Activated naive CD4-positive, alpha-beta T cell treated with anti-CD3 and anti-CD28 coated beads for 36 hours (primary cell): ENCODE results near the gene DAW1. TPM values are rescaled to one million over a fixed set of nuclear protein-coding genes. Genes with fewer than 3 reads are reported as not detected.
A peak's percentile ranks its signal among the peaks of the same experiment; 100 is the strongest.
"Not testable (repeated sequence)": the region's sequence is repeated elsewhere in the genome, so short reads cannot be mapped to it uniquely, and the experiment has no call there.

Experiments used
- CTCF ChIA-PET: fragments of 350-600 bp; sonication (Branson Sonifier 250); formaldehyde crosslinking; loops from one replicate; lab custom pipeline; 2021; ENCODE audit warnings: antibody characterized with exemption; lab: Charles Lee
- DNase-seq: peaks from one replicate; pipeline ENCODE4 v3.0.0-alpha.2; 2020
- H3K27ac Mint-ChIP-seq: one replicate; pipeline ENCODE4 v1.8.0; 2021; ENCODE audit warnings: mild to moderate bottlenecking, mixed read lengths
- H3K27me3 Mint-ChIP-seq: one replicate; pipeline ENCODE4 v1.8.0; 2021; ENCODE audit warnings: low read depth, mixed read lengths
- H3K36me3 Mint-ChIP-seq: one replicate; pipeline ENCODE4 v1.8.0; 2021; ENCODE audit warnings: low read depth, mixed read lengths
- H3K4me1 Mint-ChIP-seq: one replicate; pipeline ENCODE4 v1.8.0; 2021; ENCODE audit warnings: low read depth, mixed read lengths
- H3K4me3 Mint-ChIP-seq: one replicate; pipeline ENCODE4 v1.8.0; 2021; ENCODE audit warnings: mild to moderate bottlenecking, moderate library complexity, mixed read lengths
- H3K9me3 Mint-ChIP-seq: one replicate; pipeline ENCODE4 v1.8.0; 2021; ENCODE audit warnings: mixed read lengths
- intact Hi-C: fragments of 100-400 bp; cut with micrococcal nuclease; formaldehyde crosslinking; loops from one replicate; pipeline ENCODE4 v1.15.1; 2023
- total RNA-seq, 2 experiments: library from RNA; stranded (reverse); gene quantifications; one replicate each; pipeline ENCODE4 v1.2.3, GENCODE V29; 2021

Gene DAW1
- total RNA-seq, 2 experiments from 2014 or later: not detected

DNA sequence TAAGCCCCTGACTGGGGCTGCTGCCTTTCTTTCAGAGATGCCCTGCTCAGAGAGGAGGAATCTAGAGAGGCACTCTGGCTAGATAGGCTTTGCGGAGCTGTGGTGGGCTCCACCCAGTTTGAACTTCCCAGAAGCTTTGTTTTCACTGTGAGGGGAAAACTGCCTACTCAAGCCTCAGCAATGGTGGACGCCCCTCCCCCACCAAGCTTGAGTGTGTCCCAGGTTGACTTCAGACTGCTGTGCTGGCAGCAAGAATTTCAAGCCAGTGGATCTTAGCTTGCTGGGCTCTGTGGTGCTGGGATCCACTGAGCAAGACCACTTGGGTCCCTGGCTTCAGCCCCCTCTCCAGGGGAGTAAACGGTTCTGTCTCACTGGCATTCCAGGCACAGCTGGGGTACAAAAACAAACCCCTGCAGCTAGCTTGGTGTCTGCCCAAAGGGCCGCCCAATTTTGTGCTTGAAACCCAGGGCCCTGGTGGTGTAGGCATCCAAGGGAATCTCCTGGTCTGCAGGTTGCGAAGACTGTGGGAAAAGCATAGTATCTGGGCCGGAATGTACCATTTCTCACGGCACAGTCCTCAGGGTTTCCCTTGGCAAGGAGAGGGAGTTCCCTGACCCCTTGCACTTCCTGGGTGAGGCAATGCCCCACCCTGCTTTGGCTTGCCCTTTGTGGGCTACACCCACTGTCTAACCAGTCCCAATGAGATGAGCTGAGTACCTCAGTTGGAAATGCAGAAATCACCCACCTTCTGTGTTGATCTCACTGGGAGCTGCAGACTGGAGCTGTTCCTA is 31.9 kb upstream of the DAW1 start:
- DNase-seq, H3K27ac Mint-ChIP-seq, intact Hi-C loops, H3K36me3 Mint-ChIP-seq, H3K4me1 Mint-ChIP-seq, H3K4me3 Mint-ChIP-seq, H3K9me3 Mint-ChIP-seq, CTCF ChIA-PET: not testable (repeated sequence)
- H3K27me3 Mint-ChIP-seq: peaks cover 17% of the 10 kb centered on the region

- CTCF ChIA-PET: interaction anchor here (0.8 to 1.1 kb wide), 2 partner anchors 16 to 81 kb away, joined by 3 read pairs; no protein-coding TSS in a partner anchor
- no peak for DNase-seq
- intact Hi-C loops: no loop called here
- peaks cover 12% of the 10 kb centered on the region for H3K4me1 Mint-ChIP-seq
- no peak overlapping the region for H3K27ac Mint-ChIP-seq
- no peaks in the 10 kb centered on the region for H3K36me3 Mint-ChIP-seq
- no peaks in the 10 kb centered on the region for H3K9me3 Mint-ChIP-seq
- H3K4me3 Mint-ChIP-seq: no peak overlapping the region
- H3K27me3 Mint-ChIP-seq: peaks cover 8% of the 10 kb centered on the region
Measured at GRCh38 chr2:227846831-227847230, 24.6 kb upstream of the DAW1 start.

DNA sequence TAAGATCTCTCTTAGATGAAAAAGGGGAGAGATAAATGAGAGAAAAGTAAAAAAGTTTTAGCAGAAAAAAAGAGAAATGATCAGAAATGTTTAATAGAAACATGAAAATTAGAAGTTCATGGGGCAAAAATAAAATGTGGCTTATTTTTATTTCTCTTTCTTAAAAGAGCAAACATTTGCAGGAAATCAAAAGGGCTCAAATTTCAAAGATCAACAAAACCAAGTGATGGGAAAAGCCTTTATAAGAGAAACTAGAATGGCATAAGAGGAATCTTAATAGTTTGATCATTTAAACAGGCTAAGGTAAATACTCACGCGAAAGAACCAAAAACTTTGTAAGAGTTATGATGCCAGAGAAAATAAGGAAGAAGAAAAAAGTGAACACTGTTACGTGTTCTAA is 23.3 kb upstream of the DAW1 start:
- CTCF ChIA-PET: no interaction called here
- DNase-seq: no peak
- Mint-ChIP-seq H3K4me3 (no peak overlapping the region), H3K36me3 (no peaks in the 10 kb centered on the region), H3K27ac (peak overlapping the region; percentile 25), H3K4me1 (peaks cover 12% of the 10 kb centered on the region), H3K27me3 (peaks cover 7% of the 10 kb centered on the region), H3K9me3 (no peaks in the 10 kb centered on the region)
- intact Hi-C loops: loop anchor here (1.0 kb wide), 2 partner anchors 22 to 30 kb away; no protein-coding TSS in a partner anchor

- no peaks in the 10 kb centered on the region for H3K36me3 Mint-ChIP-seq
- H3K9me3 Mint-ChIP-seq: no peaks in the 10 kb centered on the region
- intact Hi-C loops: loop anchor here (1.0 kb wide), 2 partner anchors 22 to 30 kb away; no protein-coding TSS in a partner anchor
- peaks cover 12% of the 10 kb centered on the region for H3K4me1 Mint-ChIP-seq
- no peak for DNase-seq
- no peak overlapping the region for H3K4me3 Mint-ChIP-seq
- CTCF ChIA-PET: no interaction called here
- H3K27ac Mint-ChIP-seq: peak overlapping the region; percentile 37
- H3K27me3 Mint-ChIP-seq: peaks cover 7% of the 10 kb centered on the region
Measured at GRCh38 chr2:227848586-227848985, 22.8 kb upstream of the DAW1 start.

DNA sequence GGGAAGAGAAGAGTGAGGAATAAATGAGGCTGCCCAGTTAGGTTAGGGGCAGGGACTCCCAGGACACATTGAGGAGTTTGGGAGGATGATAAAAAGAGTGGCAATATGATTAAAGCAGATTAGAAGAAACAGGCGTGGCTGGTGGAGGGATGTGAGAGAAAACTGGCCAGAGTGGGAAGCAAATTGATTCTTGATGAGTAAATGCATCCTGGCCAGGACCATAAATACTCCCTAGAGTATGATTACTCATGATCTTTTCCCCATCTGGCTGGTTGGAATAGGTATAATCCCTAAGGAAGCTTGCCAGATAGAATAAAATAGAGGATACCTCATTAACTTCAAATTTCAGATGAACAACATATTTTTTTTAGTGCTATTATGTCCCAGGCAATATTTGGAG is 21.5 kb upstream of the DAW1 start:
- Mint-ChIP-seq H3K4me3 (no peak overlapping the region), H3K36me3 (no peaks in the 10 kb centered on the region), H3K27ac (no peak overlapping the region), H3K4me1 (peaks cover 12% of the 10 kb centered on the region), H3K27me3 (peaks cover 7% of the 10 kb centered on the region), H3K9me3 (no peaks in the 10 kb centered on the region)
- CTCF ChIA-PET: no interaction called here
- no peak for DNase-seq
- intact Hi-C loops: no loop called here

- no peaks in the 10 kb centered on the region for H3K36me3 Mint-ChIP-seq
- peaks cover 3% of the 10 kb centered on the region for H3K4me1 Mint-ChIP-seq
- CTCF ChIA-PET: no interaction called here
- intact Hi-C loops: no loop called here
- no peaks in the 10 kb centered on the region for H3K9me3 Mint-ChIP-seq
- H3K27me3 Mint-ChIP-seq: peaks cover 5% of the 10 kb centered on the region
- DNase-seq: no peak
- no peak overlapping the region for H3K27ac Mint-ChIP-seq
- no peak overlapping the region for H3K4me3 Mint-ChIP-seq
Measured at GRCh38 chr2:227853204-227853629, 18.2 kb upstream of the DAW1 start.

DNA sequence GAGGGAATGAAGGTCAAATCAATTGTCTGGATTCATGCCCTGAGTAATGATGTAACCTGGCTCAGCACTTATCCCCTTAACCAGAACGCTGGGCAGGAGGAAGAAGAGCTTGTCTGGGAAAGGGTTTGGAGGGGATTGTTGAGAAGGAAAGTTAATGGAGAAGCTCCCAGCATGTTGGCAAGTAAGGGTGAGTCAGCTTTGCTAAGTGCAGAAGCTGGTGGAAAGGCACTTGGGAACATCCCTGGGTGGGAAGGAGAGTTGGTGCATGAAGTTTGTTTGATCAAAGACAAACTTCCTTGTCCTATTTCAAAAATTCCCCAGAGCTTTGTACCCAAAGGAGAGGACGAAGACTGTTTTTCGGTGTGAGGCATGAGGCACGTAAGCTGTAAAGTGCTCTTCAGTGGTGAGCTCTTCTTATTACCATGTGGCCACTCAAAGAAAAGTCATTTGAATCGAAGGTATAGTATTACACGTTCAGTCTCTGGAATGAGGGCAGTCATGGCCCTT is 17.6 kb upstream of the DAW1 start:
- intact Hi-C loops: no loop called here
- DNase-seq: no peak
- Mint-ChIP-seq H3K27me3 (peaks cover 5% of the 10 kb centered on the region), H3K9me3 (no peaks in the 10 kb centered on the region), H3K4me3 (no peak overlapping the region), H3K4me1 (no peaks in the 10 kb centered on the region), H3K27ac (no peak overlapping the region), H3K36me3 (no peaks in the 10 kb centered on the region)
- CTCF ChIA-PET: interaction anchor here (1.0 kb wide), 2 partner anchors 9 to 196 kb away, joined by 3 to 4 read pairs; no protein-coding TSS in a partner anchor

GRCh38 chr2:227855440-227855839 is 16.0 kb upstream of the DAW1 start:
- Mint-ChIP-seq H3K4me3 (no peak overlapping the region), H3K4me1 (no peaks in the 10 kb centered on the region), H3K9me3 (no peaks in the 10 kb centered on the region), H3K27ac (no peak overlapping the region), H3K36me3 (no peaks in the 10 kb centered on the region), H3K27me3 (peaks cover 5% of the 10 kb centered on the region)
- CTCF ChIA-PET: no interaction called here
- DNase-seq: no peak
- intact Hi-C loops: no loop called here

GRCh38 chr2:227856697-227857096 is 14.7 kb upstream of the DAW1 start:
- DNase-seq: no peak
- Mint-ChIP-seq H3K27ac (no peak overlapping the region), H3K4me3 (no peak overlapping the region), H3K4me1 (peaks cover 2% of the 10 kb centered on the region), H3K36me3 (no peaks in the 10 kb centered on the region), H3K9me3 (no peaks in the 10 kb centered on the region), H3K27me3 (peaks cover 2% of the 10 kb centered on the region)
- CTCF ChIA-PET: interaction anchor here (0.5 to 1.2 kb wide), 4 partner anchors 10 to 723 kb away, joined by 3 to 6 read pairs (median 4); no protein-coding TSS in a partner anchor
- intact Hi-C loops: no loop called here

GRCh38 chr2:227860221-227860641 is 11.2 kb upstream of the DAW1 start:
- Mint-ChIP-seq H3K9me3 (no peaks in the 10 kb centered on the region), H3K4me1 (peaks cover 2% of the 10 kb centered on the region), H3K4me3 (no peak overlapping the region), H3K27ac (no peak overlapping the region), H3K27me3 (no peaks in the 10 kb centered on the region), H3K36me3 (no peaks in the 10 kb centered on the region)
- no peak for DNase-seq
- CTCF ChIA-PET: interaction anchor here (1.1 to 4.1 kb wide), 5 partner anchors 11 to 202 kb away, joined by 3 to 22 read pairs (median 5); partner anchors contain the start of gene DAW1
- intact Hi-C loops: loop anchor here (5.0 kb wide), 2 partner anchors 378 to 453 kb away; no protein-coding TSS in a partner anchor

DNA sequence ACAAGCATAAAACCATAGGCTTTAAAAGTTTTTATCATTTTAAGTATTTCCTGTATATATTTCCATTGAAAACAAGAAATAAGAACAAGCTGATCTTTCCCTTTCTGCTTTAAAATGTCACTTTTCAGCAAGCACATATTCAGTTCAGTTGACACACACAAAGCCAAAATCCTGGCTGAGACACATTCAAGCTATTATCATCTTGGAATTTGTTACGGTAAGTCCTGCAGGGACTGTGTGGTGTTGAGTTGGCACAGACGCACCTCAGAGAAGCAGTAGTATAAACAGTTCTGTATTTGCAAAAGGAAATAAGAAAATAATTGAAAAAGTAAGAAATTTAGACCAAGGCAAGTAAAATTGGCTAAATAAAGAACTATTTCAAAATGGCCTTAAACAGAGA is 10.4 kb upstream of the DAW1 start:
- DNase-seq: no peak
- Mint-ChIP-seq H3K36me3 (no peaks in the 10 kb centered on the region), H3K4me3 (no peak overlapping the region), H3K27ac (no peak overlapping the region), H3K9me3 (no peaks in the 10 kb centered on the region), H3K4me1 (peaks cover 2% of the 10 kb centered on the region), H3K27me3 (no peaks in the 10 kb centered on the region)
- intact Hi-C loops: loop anchor here (5.0 kb wide), 2 partner anchors 379 to 454 kb away; no protein-coding TSS in a partner anchor
- CTCF ChIA-PET: interaction anchor here (0.8 to 4.1 kb wide), 10 partner anchors 9 to 203 kb away, joined by 3 to 22 read pairs (median 5); partner anchors contain the start of gene DAW1

GRCh38 chr2:227862227-227862740 is 9.1 kb upstream of the DAW1 start:
- Mint-ChIP-seq H3K4me1 (peaks cover 2% of the 10 kb centered on the region), H3K4me3 (no peak overlapping the region), H3K9me3 (no peaks in the 10 kb centered on the region), H3K27ac (no peak overlapping the region), H3K36me3 (no peaks in the 10 kb centered on the region), H3K27me3 (no peaks in the 10 kb centered on the region)
- CTCF ChIA-PET: interaction anchor here (0.6 to 4.1 kb wide), 20 partner anchors 8 to 1796 kb away, joined by 3 to 22 read pairs (median 4); no protein-coding TSS in a partner anchor
- intact Hi-C loops: loop anchor here (1.0 to 5.0 kb wide), 5 partner anchors 88 to 733 kb away; no protein-coding TSS in a partner anchor
- DNase-seq: peak; percentile 54
